Neural progenitor cell (in vitro differentiated cells): ENCODE results near the gene SLC25A48.

Experiments used
- EZH2 ChIP-seq: fragments of 200-600 bp; sonication (generic); IDR thresholded peaks from 2 replicates; pipeline ENCODE4 v1.6.1; 2017; ENCODE audit warnings: antibody characterized with exemption, mild to moderate bottlenecking, moderate library complexity
- EZH2phosphoT487 ChIP-seq: fragments of 200-600 bp; sonication (generic); IDR thresholded peaks from 2 replicates; pipeline ENCODE4 v1.6.1; 2017; ENCODE audit warnings: antibody characterized with exemption
- TF ChIP-seq, protein P1 (sequence below): fragments of 200-600 bp; sonication (generic); IDR thresholded peaks from 2 replicates; pipeline ENCODE4 v1.5.1; 2017; ENCODE audit warnings: antibody characterized with exemption, mild to moderate bottlenecking

- TF ChIP-seq EZH2 (no peak), EZH2phosphoT487 (no peak)
- TF ChIP-seq, protein P1, sequence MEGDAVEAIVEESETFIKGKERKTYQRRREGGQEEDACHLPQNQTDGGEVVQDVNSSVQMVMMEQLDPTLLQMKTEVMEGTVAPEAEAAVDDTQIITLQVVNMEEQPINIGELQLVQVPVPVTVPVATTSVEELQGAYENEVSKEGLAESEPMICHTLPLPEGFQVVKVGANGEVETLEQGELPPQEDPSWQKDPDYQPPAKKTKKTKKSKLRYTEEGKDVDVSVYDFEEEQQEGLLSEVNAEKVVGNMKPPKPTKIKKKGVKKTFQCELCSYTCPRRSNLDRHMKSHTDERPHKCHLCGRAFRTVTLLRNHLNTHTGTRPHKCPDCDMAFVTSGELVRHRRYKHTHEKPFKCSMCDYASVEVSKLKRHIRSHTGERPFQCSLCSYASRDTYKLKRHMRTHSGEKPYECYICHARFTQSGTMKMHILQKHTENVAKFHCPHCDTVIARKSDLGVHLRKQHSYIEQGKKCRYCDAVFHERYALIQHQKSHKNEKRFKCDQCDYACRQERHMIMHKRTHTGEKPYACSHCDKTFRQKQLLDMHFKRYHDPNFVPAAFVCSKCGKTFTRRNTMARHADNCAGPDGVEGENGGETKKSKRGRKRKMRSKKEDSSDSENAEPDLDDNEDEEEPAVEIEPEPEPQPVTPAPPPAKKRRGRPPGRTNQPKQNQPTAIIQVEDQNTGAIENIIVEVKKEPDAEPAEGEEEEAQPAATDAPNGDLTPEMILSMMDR: peak; percentile 86
Measured at GRCh38 chr5:135887447-135887864, 53.0 kb downstream of the SLC25A48 start.
